Stimulated activated CD4-positive, alpha-beta T cell treated with anti-CD3 and anti-CD28 coated beads, Interleukin-1b, Interleukin-23, amount 100 ng/mL, for 48 hours (primary cell): ENCODE data around the gene DNAJB11.
A peak's percentile ranks its signal among the peaks of the same experiment; 100 is the strongest.
"Not testable (repeated sequence)": the region's sequence is repeated elsewhere in the genome, so short reads cannot be mapped to it uniquely, and the experiment has no call there.

ENCODE experiments used
- DNase-seq: peaks from one replicate; pipeline ENCODE4 v3.0.0-alpha.2; 2020

DNAJB11 gene

GRCh38 chr3:186552408-186553031 is 18.0 kb upstream of the DNAJB11 start:
- DNase-seq: no peak

- no peak for DNase-seq
These were observed 5.9 kb upstream of the DNAJB11 start for GRCh38 chr3:186564586-186564985.

- no peak for DNase-seq
These were observed 3.8 kb upstream of the DNAJB11 start for GRCh38 chr3:186566772-186567071.

DNA sequence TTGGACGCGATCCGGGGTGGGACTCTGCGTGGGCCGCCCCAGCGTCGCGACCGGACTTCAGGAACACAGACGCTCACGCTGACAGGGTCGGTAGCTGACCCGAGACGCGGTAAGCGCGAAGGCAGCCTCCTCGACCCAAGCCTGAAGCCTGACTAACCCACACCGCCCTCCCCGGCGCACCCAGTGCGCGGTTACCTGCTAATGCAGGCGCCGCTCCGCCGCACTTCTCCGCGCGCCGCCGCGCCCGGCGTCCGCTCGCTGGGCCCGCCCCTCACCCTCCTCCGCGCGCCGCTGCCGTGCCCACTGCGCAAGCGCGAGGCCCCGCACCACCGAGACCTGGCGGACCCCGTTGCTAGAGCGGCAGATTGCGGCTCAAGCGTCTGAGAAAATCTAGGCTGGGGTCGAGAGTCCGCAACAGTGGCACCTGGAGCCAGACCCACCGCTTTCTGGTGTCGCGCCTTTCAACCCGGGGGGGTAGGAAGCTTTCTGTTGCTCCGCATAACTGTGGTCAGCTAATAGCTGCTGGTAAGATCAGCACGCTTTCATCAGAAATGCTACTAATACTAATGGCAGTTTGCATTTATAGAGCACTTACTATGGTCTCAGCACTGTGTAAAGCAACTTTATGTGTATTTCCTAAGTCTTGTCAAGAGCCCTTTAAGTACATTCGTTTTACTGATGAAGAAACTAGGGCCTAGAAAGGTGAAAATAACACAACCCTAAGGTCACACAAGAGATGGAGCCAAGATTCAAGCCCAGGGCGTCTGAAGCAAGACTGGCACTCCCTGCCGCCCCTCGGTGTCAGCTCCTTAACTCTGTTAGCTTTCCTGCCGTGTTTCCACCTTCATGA is 3.2 kb upstream of the DNAJB11 start, which contains the start of gene TBCCD1:
Gene TBCCD1, minus strand, starts transcription at position 268 of the 850 bp plus-strand sequence. CDS start 3,010 bp downstream, outside the sequence.
- DNase-seq: peak; percentile 95

- not testable (repeated sequence) for DNase-seq
These were observed 1.2 kb upstream of the DNAJB11 start for GRCh38 chr3:186569361-186569760.

- no peak for DNase-seq
These were observed 783 bp upstream of the DNAJB11 start for GRCh38 chr3:186569779-186570095.

DNA sequence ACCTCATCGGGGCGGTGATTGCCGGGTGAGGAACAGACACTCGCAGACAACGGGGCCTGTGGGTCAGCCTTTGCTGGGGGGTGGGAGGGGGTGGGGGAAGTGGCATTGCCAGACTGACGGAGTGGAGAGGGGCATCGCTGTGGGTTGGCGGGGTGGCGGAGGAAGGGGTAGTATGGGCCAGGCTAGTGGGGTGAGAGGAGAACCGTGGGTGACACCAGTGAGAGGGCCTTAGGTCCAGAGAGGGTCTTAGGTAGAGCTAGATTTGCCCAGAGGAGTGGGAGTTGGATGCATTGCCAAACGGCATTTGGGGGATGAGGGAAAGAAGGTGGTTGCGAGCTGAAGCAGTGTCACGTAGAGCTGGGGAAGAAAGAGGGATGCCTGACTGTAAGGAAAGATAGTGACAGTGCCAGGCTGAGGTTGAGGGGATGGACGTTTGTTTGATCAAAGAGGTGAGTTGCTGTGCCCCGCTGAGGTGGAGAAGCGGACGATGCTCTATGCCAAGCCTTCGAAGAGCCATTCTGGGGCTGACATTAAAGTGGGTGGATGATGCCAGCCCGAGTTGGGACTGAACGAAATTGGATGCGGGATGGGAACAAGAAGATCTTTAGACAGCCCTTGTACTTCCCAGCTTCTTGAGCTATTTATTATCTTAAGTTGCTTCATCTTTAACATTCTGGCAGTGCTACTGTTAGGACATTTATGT is 572 bp downstream of the DNAJB11 start:
- DNase-seq: no peak

- no peak for DNase-seq
These were observed 1.1 kb downstream of the DNAJB11 start for GRCh38 chr3:186571644-186572013.

DNA sequence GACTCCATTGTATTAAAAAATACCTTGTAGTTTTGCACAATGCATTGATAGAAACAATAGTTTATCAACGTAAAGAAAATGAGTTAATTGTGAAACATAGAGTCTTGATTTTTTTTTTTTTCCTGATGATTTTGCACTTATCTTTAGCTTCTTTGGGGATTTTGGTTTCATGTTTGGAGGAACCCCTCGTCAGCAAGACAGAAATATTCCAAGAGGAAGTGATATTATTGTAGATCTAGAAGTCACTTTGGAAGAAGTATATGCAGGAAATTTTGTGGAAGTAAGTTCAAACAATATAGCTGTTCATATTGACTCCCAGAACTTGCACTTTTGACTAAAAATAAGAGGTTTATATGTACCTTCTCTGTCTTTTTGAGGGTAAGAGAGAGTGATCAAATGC is 7.0 kb downstream of the DNAJB11 start:
- no peak for DNase-seq

GRCh38 chr3:186580785-186581184 is 10.3 kb downstream of the DNAJB11 start:
- no peak for DNase-seq

DNA sequence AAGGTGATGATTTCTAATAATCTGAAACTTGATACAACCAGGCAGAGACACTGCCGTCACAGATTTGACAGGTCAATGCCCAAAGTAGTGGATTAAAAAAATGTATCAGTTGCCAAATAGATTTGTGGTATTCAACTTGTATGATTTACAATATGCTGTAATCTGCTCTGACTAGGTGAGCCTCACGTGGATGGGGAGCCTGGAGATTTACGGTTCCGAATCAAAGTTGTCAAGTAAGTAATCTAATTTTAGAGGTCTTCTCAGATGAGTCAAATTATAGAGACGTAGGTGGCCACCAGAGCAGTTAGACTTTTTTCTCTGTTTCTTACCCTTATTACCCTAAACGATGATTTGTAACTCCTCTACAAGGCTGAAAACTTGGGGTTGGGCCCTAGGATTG is 12.0 kb downstream of the DNAJB11 start:
- DNase-seq: no peak

DNA sequence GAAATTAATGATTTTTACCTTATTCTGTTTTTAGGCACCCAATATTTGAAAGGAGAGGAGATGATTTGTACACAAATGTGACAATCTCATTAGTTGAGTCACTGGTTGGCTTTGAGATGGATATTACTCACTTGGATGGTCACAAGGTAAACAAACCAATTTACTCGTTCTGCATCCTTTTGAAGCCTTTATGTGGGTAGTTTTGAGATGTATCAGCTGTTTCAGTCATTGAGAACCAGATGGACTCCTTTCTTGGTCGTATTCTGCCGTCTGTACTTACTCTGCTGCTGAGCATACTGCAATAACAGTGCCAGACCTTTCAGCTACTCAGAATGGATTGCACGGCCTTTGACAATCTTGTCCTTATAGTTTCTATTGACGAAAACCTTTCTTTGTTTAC is 13.3 kb downstream of the DNAJB11 start:
- DNase-seq: no peak

GRCh38 chr3:186586245-186586644 is 15.7 kb downstream of the DNAJB11 start:
- DNase-seq: not testable (repeated sequence)

- no peak for DNase-seq
These were observed 16.7 kb downstream of the DNAJB11 start for GRCh38 chr3:186587183-186587582.

GRCh38 chr3:186588632-186589031 is 18.1 kb downstream of the DNAJB11 start:
- DNase-seq: no peak

- DNase-seq: no peak
These were observed 18.6 kb downstream of the DNAJB11 start for GRCh38 chr3:186589121-186589520.

GRCh38 chr3:186589856-186590579 is 19.5 kb downstream of the DNAJB11 start:
- DNase-seq: no peak

GRCh38 chr3:186590580-186591295 is 20.2 kb downstream of the DNAJB11 start:
- no peak for DNase-seq

GRCh38 chr3:186592682-186593081 is 22.2 kb downstream of the DNAJB11 start:
- DNase-seq: no peak

DNA sequence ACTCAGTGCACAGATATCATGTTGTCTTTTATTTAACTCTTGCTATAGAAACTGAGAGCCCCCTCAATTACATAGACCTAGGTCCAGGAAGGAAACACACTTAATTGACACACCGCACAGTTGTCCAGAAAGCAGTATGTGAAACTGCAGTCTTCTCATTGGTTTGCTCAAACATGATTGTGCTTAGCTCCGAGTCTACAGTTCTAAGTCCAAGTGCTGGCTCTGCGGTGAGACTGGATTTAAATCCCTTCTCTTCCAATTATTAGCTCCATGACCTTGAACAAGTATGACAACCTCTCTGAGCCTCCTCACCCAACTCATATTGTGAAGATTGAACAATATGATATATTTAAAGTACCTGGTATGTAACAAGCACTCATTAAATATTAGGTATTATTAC is 23.3 kb downstream of the DNAJB11 start:
- no peak for DNase-seq

DNA sequence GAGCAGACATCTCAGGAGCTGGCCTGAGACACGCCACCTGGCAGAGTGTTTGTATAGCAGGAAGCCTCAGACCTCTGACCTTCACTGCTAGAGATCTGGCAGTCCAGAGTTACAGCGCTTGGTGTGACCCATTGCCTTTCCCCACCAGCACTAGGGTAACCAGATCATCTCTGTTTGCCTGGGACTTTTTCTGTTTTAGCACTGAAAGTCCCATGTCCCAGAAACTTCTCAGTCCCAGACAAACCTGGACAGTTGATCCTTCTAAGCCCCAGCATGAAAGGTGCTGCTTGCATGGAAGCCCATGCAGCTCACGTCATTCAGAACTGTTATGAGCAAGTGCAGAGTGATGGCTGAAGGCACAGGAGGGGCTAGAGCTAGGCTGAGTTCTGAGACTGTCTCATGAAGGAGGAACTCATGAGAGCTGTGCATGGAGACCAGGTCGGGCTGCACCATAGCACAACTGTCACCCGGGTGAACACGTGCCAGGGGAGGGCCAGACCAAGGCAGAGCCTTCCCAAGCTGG is 24.1 kb downstream of the DNAJB11 start:
- no peak for DNase-seq

DNA sequence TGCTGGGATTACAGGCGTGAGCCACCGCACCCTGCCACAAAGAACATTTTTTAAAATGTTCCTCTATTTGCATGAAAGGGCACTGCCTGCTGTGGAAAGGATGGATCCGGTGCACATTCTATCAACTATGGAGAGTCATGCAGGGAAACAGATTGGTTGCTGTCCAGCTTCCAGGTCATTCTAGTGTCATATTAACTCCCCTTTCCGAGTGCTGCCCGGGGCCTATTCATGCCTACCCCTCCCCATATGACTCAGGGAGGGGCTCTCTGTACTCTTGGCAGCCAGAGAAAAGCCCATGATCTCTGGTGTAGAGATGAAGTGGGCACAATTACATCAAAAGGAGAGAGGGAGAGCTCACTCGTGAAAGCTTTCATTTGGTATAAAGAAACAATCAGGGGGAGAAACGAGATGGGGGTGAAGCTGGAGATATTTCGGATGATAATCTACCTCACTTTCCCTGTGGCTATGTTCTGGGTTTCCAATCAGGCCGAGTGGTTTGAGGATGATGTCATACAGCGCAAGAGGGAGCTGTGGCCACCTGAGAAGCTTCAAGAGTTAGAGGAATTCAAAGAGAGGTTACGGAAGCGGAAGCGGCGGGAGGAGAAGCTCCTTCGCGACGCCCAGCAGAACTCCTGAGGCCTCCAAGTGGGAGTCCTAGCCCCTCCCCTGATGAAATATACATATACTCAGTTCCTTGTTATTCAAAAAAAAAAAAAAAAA is 26.2 kb downstream of the DNAJB11 start:
- no peak for DNase-seq
